GM12878 (cell line): Measurements from ENCODE around the gene ANP32E. TPM values are rescaled to one million over a fixed set of nuclear protein-coding genes. Genes with fewer than 3 reads are reported as not detected.
"Not testable (repeated sequence)": the region's sequence is repeated elsewhere in the genome, so short reads cannot be mapped to it uniquely, and the experiment has no call there.

ENCODE experiments used
- ATAC-seq: fragments of 200-7000 bp; cut with Tn5 transposase; 3 replicates; pipeline ENCODE4 v1.9.1; 2020; ENCODE audit warnings: mild to moderate bottlenecking, moderate library complexity
- BruUV-seq: library from RNA; stranded (reverse); fragments of 400-500 nt; replicated peaks from 2 replicates; lab custom pipeline; 2021; lab: Mats Ljungman, UMichigan
- CTCF ChIA-PET: fragments of 300-600 bp; sonication (Branson Sonifier 250); formaldehyde crosslinking; extraction: SDS; loops from one replicate; lab custom pipeline; 2021; ENCODE audit warnings: inconsistent platforms; lab: Yijun Ruan, JAX
- POLR2A ChIA-PET: fragments of 350-600 bp; formaldehyde crosslinking; extraction: SDS; loops from one replicate; lab custom pipeline; 2021; ENCODE audit warnings: inconsistent platforms; lab: Charles Lee
- RAD21 ChIA-PET: fragments of 300-600 bp; sonication (Branson Sonifier 250); formaldehyde crosslinking; loops from one replicate; lab custom pipeline; 2023; ENCODE audit warnings: antibody characterized with exemption; ENCODE audit not compliant: unreplicated experiment; lab: Charles Lee
- SMC1A ChIA-PET: fragments of 300-600 bp; sonication (Branson Sonifier 250); formaldehyde crosslinking; loops from one replicate; lab custom pipeline; 2023; ENCODE audit not compliant: unreplicated experiment, uncharacterized antibody; lab: Charles Lee
- DNase-seq: peaks from one replicate; pipeline ENCODE4 v3.0.0-alpha.2; 2011; ENCODE audit warnings: low read depth, low spot score
- FAIRE-seq: peaks from 3 replicates; lab custom pipeline; 2011; peaks lifted over from hg19 to GRCh38; lab: Jason Lieb, UNC
- H2AFZ ChIP-seq: 2 replicates; pipeline ENCODE4 v1.6.0; 2011; ENCODE audit warnings: low read depth, low read length, control low read depth; ENCODE audit not compliant: control insufficient read depth
- H3K27ac ChIP-seq: 2 replicates; pipeline ENCODE4 v1.5.1; 2011; ENCODE audit warnings: control low read depth; ENCODE audit not compliant: control insufficient read depth, insufficient read depth
- H3K27me3 ChIP-seq, 2 experiments: replicated peaks in 1 of 2; 2 replicates each; pipeline versions ENCODE4 v1.6.0 to v1.6.1; 2011; ENCODE audit warnings: low read length in 1 of 2; ENCODE audit not compliant: control insufficient read depth in 2 of 2, insufficient read depth in 2 of 2
- H3K36me3 ChIP-seq, 2 experiments: 2 replicates each; pipeline ENCODE4 v1.5.1; 2011; ENCODE audit warnings: low read length in 1 of 2; ENCODE audit not compliant: control insufficient read depth in 2 of 2, insufficient read depth in 2 of 2
- H3K4me1 ChIP-seq: 2 replicates; pipeline ENCODE4 v1.6.1; 2011; ENCODE audit warnings: mild to moderate bottlenecking, low read length, moderate library complexity, mixed read lengths; ENCODE audit not compliant: control insufficient read depth, insufficient read depth
- H3K4me2 ChIP-seq: 2 replicates; pipeline ENCODE4 v1.6.0; 2011; ENCODE audit warnings: control low read depth; ENCODE audit not compliant: control insufficient read depth, insufficient read depth
- H3K4me3 ChIP-seq: fragments of 200-600 bp; sonication (generic); 2 replicates; pipeline ENCODE4 v1.5.1; 2016
- H3K79me2 ChIP-seq: 2 replicates; pipeline ENCODE4 v1.6.0; 2011; ENCODE audit warnings: low read length; ENCODE audit not compliant: control insufficient read depth, insufficient read depth
- H3K9ac ChIP-seq: 2 replicates; pipeline ENCODE4 v1.8.0; 2011; ENCODE audit warnings: low read length, control low read depth, mixed read lengths; ENCODE audit not compliant: control insufficient read depth, insufficient read depth
- H3K9me3 ChIP-seq: replicated peaks from 3 replicates; pipeline ENCODE4 v1.5.1; 2011; ENCODE audit warnings: mild to moderate bottlenecking, low read length; ENCODE audit not compliant: control insufficient read depth, insufficient read depth
- H4K20me1 ChIP-seq: 2 replicates; pipeline ENCODE4 v1.6.0; 2011; ENCODE audit not compliant: control insufficient read depth, insufficient read depth
- CREB1 ChIP-seq: IDR thresholded peaks from 2 replicates; pipeline ENCODE4 v1.6.1; 2012; ENCODE audit warnings: low read depth, mild to moderate bottlenecking, inconsistent platforms
- PML ChIP-seq: IDR thresholded peaks from 2 replicates; pipeline ENCODE4 v1.6.1; 2012; ENCODE audit warnings: low read length, inconsistent platforms
- WGBS: methylation state at CpG from one replicate; pipeline ENCODE4 v1.1.6; 2016; ENCODE audit warnings: low lambda C conversion rate; ENCODE audit not compliant: insufficient replicate concordance, insufficient coverage; ENCODE audit errors: missing lambda C conversion rate; 5-methylcytosine and 5-hydroxymethylcytosine counted together
- in situ Hi-C: fragments of 300-500 bp; cut with MboI; formaldehyde crosslinking; loops from 9 replicates; pipeline ENCODE4 v1.14.3; 2018; ENCODE audit warnings: mixed read lengths
- intact Hi-C: fragments of 100-400 bp; cut with micrococcal nuclease; formaldehyde crosslinking; loops from one replicate; pipeline ENCODE4 v1.14.2; 2022; ENCODE audit not compliant: unreplicated experiment
- polyA plus RNA-seq, 11 experiments: library from polyadenylated mRNA; depleted of rRNA in 4 of 11; unstranded in 6 of 11; stranded (reverse) in 5 of 11; fragments of >200 nt; fragmentation: Nextera tagmentation in 4 of 11; fragmentation: Illumina TruSeq in 1 of 11; extraction: Ambion mirVana in 4 of 11; extraction: Trizol in 1 of 11; gene quantifications; 1 replicate in 1 of 11; 2 replicates in 10 of 11; pipeline versions ENCODE4 v1.2.1 to v1.2.3, GENCODE V29; 2011 to 2016; ENCODE audit warnings: inconsistent platforms in 2 of 11, missing spikeins in 2 of 11, low read depth in 1 of 11
- total RNA-seq, 4 experiments: library from RNA; depleted of rRNA in 3 of 4; stranded (reverse); fragments of >200 nt in 3 of 4; fragmentation: Illumina TruSeq in 1 of 4; extraction: Trizol in 1 of 4; gene quantifications; 2 replicates each; pipeline versions ENCODE4 v1.2.1 to v1.2.3, GENCODE V29; 2013 to 2021

The ANP32E gene
- total and polyA plus RNA-seq, 10 of the 15 experiments (the other 5 are each of a cell fraction or from before 2014, with no cell fraction given), result 59.2 to 250 (median 121) TPM

- ChIA-PET SMC1A (interaction anchor here (0.7 to 1.7 kb wide), 3 partner anchors 19 to 67 kb away, joined by 3 to 10 read pairs (median 4); no protein-coding TSS in a partner anchor), CTCF (interaction anchor here (1.2 to 1.7 kb wide), 2 partner anchors 10 to 17 kb away, joined by 4 to 5 read pairs; no protein-coding TSS in a partner anchor), RAD21 (interaction anchor here (1.1 to 2.3 kb wide), 2 partner anchors 27 to 141 kb away, joined by 4 to 7 read pairs; no protein-coding TSS in a partner anchor), POLR2A (interaction anchor here (1.3 kb wide), 1 partner anchor 19 kb away, joined by 5 read pairs; no protein-coding TSS in a partner anchor)
- intact Hi-C loops, H4K20me1 ChIP-seq, H3K36me3 ChIP-seq, H3K4me1 ChIP-seq, ATAC-seq, H3K79me2 ChIP-seq, H3K27me3 ChIP-seq, in situ Hi-C loops, BruUV-seq, H3K9me3 ChIP-seq, DNase-seq: not testable (repeated sequence)
- H3K4me3 ChIP-seq, result peak overlapping the region; percentile 40; the same call in 1 of the 2 replicates
- H3K27ac ChIP-seq, result peak overlapping the region; percentile 52; the same call in 1 of the 2 replicates
- TF ChIP-seq PML, result 0 out of 2 replicates have a peak, but pooled peaks have one; percentile 13
- 0 out of 2 replicates have a peak, but pooled peaks have one; percentile 5 for TF ChIP-seq CREB1
- peak; percentile 18 for FAIRE-seq
- peak overlapping the region; percentile 71 for H2AFZ ChIP-seq
- peak overlapping the region; percentile 51; the same call in 1 of the 2 replicates for H3K4me2 ChIP-seq
- WGBS, result 82% methylated on average over 10 of the region's 18 CpGs
- H3K9ac ChIP-seq, result peak overlapping the region; percentile 43; the same call in 1 of the 2 replicates
These were observed 21.7 kb downstream of the ANP32E start for GRCh38 chr1:150214099-150214756.
